Right ventricle myocardium superior (tissue), 1 donor: ENCODE measurements around the gene BRD2. TPM values are rescaled to one million over a fixed set of nuclear protein-coding genes. Genes with fewer than 3 reads are reported as not detected.

Experiments
- ATAC-seq: fragments of 200-7000 bp; cut with Tn5 transposase; one replicate; pipeline ENCODE4 v1.9.1; 2020; ENCODE audit warnings: mild to moderate bottlenecking; ENCODE audit not compliant: poor library complexity
- DNase-seq: peaks from one replicate; pipeline ENCODE4 v3.0.0-alpha.2; 2020
- intact Hi-C: fragments of 100-400 bp; cut with DNase I; formaldehyde crosslinking; loops from one replicate; pipeline ENCODE4 v1.11.2; 2022
- total RNA-seq: library from RNA; stranded (reverse); fragmentation: NEBNext Ultra II Directional; extraction: Animal tissue kit (Norgen Biotek cat#: 25700); gene quantifications from one replicate; pipeline ENCODE4 v1.2.1, GENCODE V29; 2021
- donor health status: DM: no; HTN: yes; CAD: no; lungs with severe emphysema.

The BRD2 gene
- total RNA-seq, 1 donor from 2014 or later: 62.6 TPM

GRCh38 chr6:33014841-33015634 lies 46.6 kb downstream of the BRD2 start:
- ATAC-seq: peak; percentile 80
- intact Hi-C loops: loop anchor here (5.0 kb wide), 2 partner anchors 67 to 232 kb away; no protein-coding TSS in a partner anchor
- no peak for DNase-seq

- ATAC-seq: no peak
- no peak for DNase-seq
- intact Hi-C loops: loop anchor here (5.0 kb wide), 1 partner anchor 67 kb away; no protein-coding TSS in a partner anchor
Measured at GRCh38 chr6:33015798-33016197, 47.4 kb downstream of the BRD2 start.

GRCh38 chr6:33017018-33017417 lies 48.6 kb downstream of the BRD2 start:
- intact Hi-C loops: loop anchor here (5.0 kb wide), 1 partner anchor 65 kb away; no protein-coding TSS in a partner anchor
- ATAC-seq (no peak), DNase-seq (no peak)

GRCh38 chr6:33017694-33018353 lies 49.4 kb downstream of the BRD2 start:
- ATAC-seq: no peak
- intact Hi-C loops: loop anchor here (5.0 kb wide), 1 partner anchor 64 kb away; no protein-coding TSS in a partner anchor

GRCh38 chr6:33018418-33018817 lies 50.0 kb downstream of the BRD2 start:
- intact Hi-C loops: loop anchor here (5.0 kb wide), 1 partner anchor 64 kb away; no protein-coding TSS in a partner anchor
- no peak for ATAC-seq
- DNase-seq: no peak

More at GRCh38 chr6:33017694-33018353, 49.4 kb downstream of the BRD2 start:
- no peak for DNase-seq

GRCh38 chr6:33018904-33019303 lies 50.5 kb downstream of the BRD2 start:
- intact Hi-C loops: loop anchor here (5.0 kb wide), 1 partner anchor 63 kb away; no protein-coding TSS in a partner anchor
- peak; percentile 68 for DNase-seq
- peak; percentile 86 for ATAC-seq

- DNase-seq (no peak), ATAC-seq (peak; percentile 5)
- intact Hi-C loops: loop anchor here (5.0 kb wide), 1 partner anchor 63 kb away; no protein-coding TSS in a partner anchor
Measured at GRCh38 chr6:33019372-33019771, 51.0 kb downstream of the BRD2 start.

GRCh38 chr6:33021917-33022316 lies 53.5 kb downstream of the BRD2 start:
- DNase-seq: no peak
- intact Hi-C loops: no loop called here
- no peak for ATAC-seq

- no peak for ATAC-seq
- no peak for DNase-seq
- intact Hi-C loops: no loop called here
Measured at GRCh38 chr6:33023536-33023935, 55.1 kb downstream of the BRD2 start.

- ATAC-seq (no peak), DNase-seq (no peak)
- intact Hi-C loops: no loop called here
Measured at GRCh38 chr6:33024521-33024920, 56.1 kb downstream of the BRD2 start.

- DNase-seq (no peak), ATAC-seq (no peak)
- intact Hi-C loops: no loop called here
Measured at GRCh38 chr6:33028220-33028849, 59.9 kb downstream of the BRD2 start.

- intact Hi-C loops: no loop called here
- ATAC-seq: peak; percentile 82
- no peak for DNase-seq
Measured at GRCh38 chr6:33029328-33030184, 61.2 kb downstream of the BRD2 start.

GRCh38 chr6:33030245-33030644 lies 61.9 kb downstream of the BRD2 start:
- ATAC-seq: no peak

More at GRCh38 chr6:33030245-33030644, 61.9 kb downstream of the BRD2 start:
- intact Hi-C loops: no loop called here
- DNase-seq: no peak

Other genes starting within 250 kb of the BRD2 start
- gene HLA-DQA2, start 227.2 kb upstream of the BRD2 start, total RNA-seq: 1.6 TPM
- gene HLA-DQB2, start 205.1 kb upstream of the BRD2 start, total RNA-seq: 1.7 TPM
- gene HLA-DOB, start 151.6 kb upstream of the BRD2 start, total RNA-seq: not detected
- gene TAP2, start 129.9 kb upstream of the BRD2 start, total RNA-seq: 19.3 TPM
- gene PSMB8, start 124.5 kb upstream of the BRD2 start, total RNA-seq: 16.7 TPM
- gene TAP1, start 114.9 kb upstream of the BRD2 start, total RNA-seq: 14.9 TPM
- gene PSMB9, start 114.4 kb upstream of the BRD2 start, total RNA-seq: 12.6 TPM
- 10.4 TPM for gene HLA-DMB, start 27.6 kb upstream of the BRD2 start, total RNA-seq
- 16.3 TPM for gene HLA-DMA, start 15.5 kb upstream of the BRD2 start, total RNA-seq
- gene HLA-DOA, start 41.0 kb downstream of the BRD2 start, total RNA-seq: 1.2 TPM
- gene HLA-DPA1, start 105.1 kb downstream of the BRD2 start, total RNA-seq: 34.1 TPM
- 29.8 TPM for gene HLA-DPB1, start 107.4 kb downstream of the BRD2 start, total RNA-seq
- 0.94 TPM for gene COL11A2, start 223.9 kb downstream of the BRD2 start, total RNA-seq
- gene RXRB, start 232.1 kb downstream of the BRD2 start, total RNA-seq: 37.9 TPM
- gene SLC39A7, start 232.3 kb downstream of the BRD2 start, total RNA-seq: 46.0 TPM
- 25.1 TPM for gene HSD17B8, start 236.1 kb downstream of the BRD2 start, total RNA-seq
- 26.4 TPM for gene RING1, start 239.9 kb downstream of the BRD2 start, total RNA-seq